H1 (cell line): ENCODE measurements around the gene GRID1. TPM values are rescaled to one million over a fixed set of nuclear protein-coding genes. Genes with fewer than 3 reads are reported as not detected.
A peak's percentile ranks its signal among the peaks of the same experiment; 100 is the strongest.

Experiments
- CTCF ChIA-PET: fragments of 300-600 bp; sonication (Branson Sonifier 250); formaldehyde crosslinking; loops from one replicate; lab custom pipeline; 2021; ENCODE audit not compliant: partially characterized antibody; lab: Charles Lee
- POLR2A ChIA-PET: fragments of 300-600 bp; sonication (Branson Sonifier 250); formaldehyde crosslinking; loops from one replicate; lab custom pipeline; 2021; ENCODE audit warnings: inconsistent platforms; ENCODE audit not compliant: partially characterized antibody; lab: Charles Lee
- DNase-seq, 2 experiments: peaks; one replicate each; pipeline versions ENCODE4 v3.0.0 to v3.0.0-alpha.2; 2010 to 2022; ENCODE audit warnings: low spot score in 2 of 2, low read depth in 1 of 2, mixed read lengths in 1 of 2
- FAIRE-seq: peaks from 2 replicates; lab custom pipeline; 2011; peaks lifted over from hg19 to GRCh38; lab: Jason Lieb, UNC
- H2AFZ ChIP-seq: 2 replicates; pipeline ENCODE4 v1.8.1; 2012; ENCODE audit warnings: low read length, inconsistent platforms
- H2AK5ac ChIP-seq: 2 replicates; pipeline ENCODE4 v1.6.1; 2013; ENCODE audit warnings: low read depth, low read length
- H2BK120ac ChIP-seq: replicated peaks from 2 replicates; pipeline ENCODE3; 2013; ENCODE audit warnings: low read depth, low read length, inconsistent platforms
- H2BK12ac ChIP-seq: 2 replicates; pipeline ENCODE4 v1.6.1; 2013; ENCODE audit warnings: low read depth, low read length
- H2BK15ac ChIP-seq: 2 replicates; pipeline ENCODE4 v1.6.1; 2013; ENCODE audit warnings: low read length
- H2BK20ac ChIP-seq: 2 replicates; pipeline ENCODE4 v1.6.1; 2013; ENCODE audit warnings: low read length
- H2BK5ac ChIP-seq: 2 replicates; pipeline ENCODE4 v1.6.1; 2013; ENCODE audit warnings: low read depth, low read length
- H3K14ac ChIP-seq: 2 replicates; pipeline ENCODE4 v1.6.1; 2013; ENCODE audit warnings: inconsistent platforms; ENCODE audit not compliant: insufficient read length
- H3K18ac ChIP-seq: 2 replicates; pipeline ENCODE4 v1.6.1; 2013; ENCODE audit warnings: low read length; ENCODE audit errors: extremely low read depth
- H3K23ac ChIP-seq: 2 replicates; pipeline ENCODE4 v1.6.1; 2013; ENCODE audit warnings: inconsistent platforms; ENCODE audit not compliant: insufficient read length
- H3K23me2 ChIP-seq: 2 replicates; pipeline ENCODE4 v1.6.1; 2013; ENCODE audit warnings: low read depth, low read length
- H3K27ac ChIP-seq: 2 replicates; pipeline ENCODE4 v1.6.1; 2011; ENCODE audit warnings: low read depth, low read length, inconsistent platforms
- H3K27me3 ChIP-seq, 4 experiments: replicated peaks in 1 of 4; 1 replicate in 1 of 4; 2 replicates in 3 of 4; pipeline versions ENCODE4 v1.6.1 to v1.8.1; 2011 to 2013; ENCODE audit warnings: low read length in 3 of 4, mild to moderate bottlenecking in 3 of 4, inconsistent platforms in 2 of 4, mixed read lengths in 2 of 4, moderate library complexity in 1 of 4; ENCODE audit not compliant: control insufficient read depth in 3 of 4, insufficient read depth in 3 of 4; ENCODE audit errors: extremely low read depth in 1 of 4
- H3K36me3 ChIP-seq, 4 experiments: 2 replicates each; pipeline versions ENCODE4 v1.6.1 to v1.8.1; 2011 to 2013; ENCODE audit warnings: mild to moderate bottlenecking in 4 of 4, low read length in 3 of 4, moderate library complexity in 2 of 4, control low read depth in 1 of 4, inconsistent platforms in 1 of 4; ENCODE audit not compliant: insufficient read depth in 4 of 4, control insufficient read depth in 2 of 4
- H3K4ac ChIP-seq: replicated peaks from 2 replicates; pipeline ENCODE3; 2013; ENCODE audit warnings: low read length, low read depth, mixed read lengths, inconsistent platforms; ENCODE audit not compliant: insufficient read length
- H3K4me1 ChIP-seq, 4 experiments: replicated peaks in 1 of 4; 1 replicate in 1 of 4; 2 replicates in 3 of 4; pipeline versions ENCODE4 v1.6.1 to v1.8.1; 2011 to 2013; ENCODE audit warnings: low read length in 3 of 4, inconsistent platforms in 2 of 4, mixed read lengths in 1 of 4; ENCODE audit not compliant: insufficient read depth in 4 of 4, control insufficient read depth in 3 of 4
- H3K4me2 ChIP-seq, 2 experiments: 2 replicates each; pipeline versions ENCODE4 v1.6.1 to v1.8.1; 2011 to 2013; ENCODE audit warnings: low read depth in 2 of 2, low read length in 2 of 2, control low read depth in 1 of 2, inconsistent platforms in 1 of 2, mild to moderate bottlenecking in 1 of 2; ENCODE audit not compliant: insufficient read depth in 1 of 2
- H3K4me3 ChIP-seq, 4 experiments: fragments of 200-600, 300-600 bp in 1 of 4; sonication (generic), shearing (Covaris generic), sonication (Bioruptor Twin) in 1 of 4; 2 replicates each; pipeline versions ENCODE4 v1.5.1 to v1.8.1; 2011 to 2016; ENCODE audit warnings: low read length in 4 of 4, low read depth in 3 of 4, control low read depth in 2 of 4, inconsistent platforms in 2 of 4, mild to moderate bottlenecking in 2 of 4, mixed read lengths in 1 of 4, moderate library complexity in 1 of 4; ENCODE audit not compliant: insufficient read depth in 2 of 4; ENCODE audit errors: extremely low read depth in 1 of 4
- H3K56ac ChIP-seq: replicated peaks from 2 replicates; pipeline ENCODE3; 2013; ENCODE audit warnings: low read depth, mild to moderate bottlenecking, mixed read lengths, low read length, inconsistent platforms; ENCODE audit not compliant: insufficient read length
- H3K79me1 ChIP-seq: 2 replicates; pipeline ENCODE4 v1.6.1; 2013; ENCODE audit warnings: low read depth, low read length, control low read depth
- H3K79me2 ChIP-seq, 2 experiments: 2 replicates each; pipeline versions ENCODE4 v1.6.1 to v1.8.1; 2012 to 2013; ENCODE audit warnings: low read length in 2 of 2, mild to moderate bottlenecking in 2 of 2, inconsistent platforms in 1 of 2; ENCODE audit not compliant: insufficient read depth in 2 of 2, control insufficient read depth in 1 of 2
- H3K9ac ChIP-seq, 4 experiments: replicated peaks in 1 of 4; 1 replicate in 1 of 4; 2 replicates in 3 of 4; pipeline versions ENCODE4 v1.6.1 to v1.8.1; 2011 to 2013; ENCODE audit warnings: low read depth in 3 of 4, low read length in 3 of 4, control low read depth in 2 of 4, mild to moderate bottlenecking in 2 of 4, moderate library complexity in 2 of 4, inconsistent platforms in 1 of 4; ENCODE audit errors: extremely low read depth in 1 of 4
- H3K9me3 ChIP-seq, 2 experiments: 2 replicates each; pipeline versions ENCODE4 v1.6.1 to v1.8.1; 2012 to 2013; ENCODE audit warnings: mild to moderate bottlenecking in 2 of 2, moderate library complexity in 2 of 2, control low read depth in 1 of 2, inconsistent platforms in 1 of 2, low read depth in 1 of 2, low read length in 1 of 2, mixed read lengths in 1 of 2; ENCODE audit not compliant: insufficient read depth in 2 of 2
- H4K20me1 ChIP-seq, 2 experiments: replicated peaks in 1 of 2; 2 replicates each; pipeline versions ENCODE3 to v1.8.1; 2011 to 2013; ENCODE audit warnings: inconsistent platforms in 2 of 2, low read length in 2 of 2, mild to moderate bottlenecking in 1 of 2; ENCODE audit not compliant: insufficient read depth in 2 of 2, control insufficient read depth in 1 of 2
- H4K5ac ChIP-seq: 2 replicates; pipeline ENCODE4 v1.6.1; 2013; ENCODE audit warnings: low read length, low read depth, mixed read lengths, inconsistent platforms; ENCODE audit not compliant: insufficient read length
- H4K8ac ChIP-seq: 2 replicates; pipeline ENCODE4 v1.8.0; 2013; ENCODE audit warnings: mild to moderate bottlenecking, moderate library complexity, low read length, inconsistent platforms; ENCODE audit not compliant: insufficient read depth; ENCODE audit errors: extremely low read depth
- H4K91ac ChIP-seq: replicated peaks from 2 replicates; pipeline ENCODE3; 2013; ENCODE audit warnings: low read length, mixed read lengths, inconsistent platforms; ENCODE audit not compliant: insufficient read length
- CTCF ChIP-seq, 3 experiments: IDR thresholded peaks; 1 replicate in 2 of 3; 2 replicates in 1 of 3; pipeline versions ENCODE4 v1.5.1 to v1.6.1; 2011; ENCODE audit warnings: low read length in 3 of 3, mild to moderate bottlenecking in 3 of 3, inconsistent platforms in 2 of 3, low read depth in 1 of 3, moderate library complexity in 1 of 3; ENCODE audit not compliant: insufficient read depth in 1 of 3; ENCODE audit errors: control extremely low read depth in 1 of 3
- EZH2 ChIP-seq: fragments of 200-600 bp; sonication (generic); IDR thresholded peaks from 2 replicates; pipeline ENCODE4 v1.7.1; 2012; ENCODE audit warnings: low read depth, mild to moderate bottlenecking, moderate library complexity, low read length, inconsistent platforms; ENCODE audit not compliant: severe bottlenecking
- FOSL1 ChIP-seq: IDR thresholded peaks from 2 replicates; pipeline ENCODE4 v1.6.1; 2011; ENCODE audit warnings: mild to moderate bottlenecking, low read depth, low read length, moderate library complexity; ENCODE audit not compliant: insufficient read depth
- HDAC6 ChIP-seq: IDR thresholded peaks from one replicate; pipeline ENCODE4 v1.7.1; 2012; ENCODE audit warnings: low read depth, mild to moderate bottlenecking, inconsistent platforms, low read length, moderate library complexity
- NANOG ChIP-seq: IDR thresholded peaks from 2 replicates; pipeline ENCODE4 v1.6.1; 2011; ENCODE audit warnings: low read length, low read depth, mild to moderate bottlenecking, inconsistent platforms; ENCODE audit not compliant: insufficient read depth, poor library complexity, severe bottlenecking
- SAP30 ChIP-seq: fragments of 300-600 bp; sonication (generic); IDR thresholded peaks from 2 replicates; pipeline ENCODE4 v1.7.1; 2012; ENCODE audit warnings: low read length, moderate library complexity, mild to moderate bottlenecking, inconsistent platforms; ENCODE audit not compliant: insufficient read depth, insufficient replicate concordance
- SIN3A ChIP-seq, 2 experiments: IDR thresholded peaks in 1 of 2; conservative IDR thresholded peaks in 1 of 2; 2 replicates each; pipeline ENCODE4 v1.6.1; 2011 to 2012; ENCODE audit warnings: low read length in 2 of 2, improper control_type of control experiment in 1 of 2, low read depth in 1 of 2, mild to moderate bottlenecking in 1 of 2
- SP4 ChIP-seq: IDR thresholded peaks from 2 replicates; pipeline ENCODE4 v1.6.1; 2012; ENCODE audit warnings: low read length, inconsistent platforms
- SRF ChIP-seq: IDR thresholded peaks from 2 replicates; pipeline ENCODE4 v1.6.1; 2011; ENCODE audit warnings: mild to moderate bottlenecking, low read depth, low read length, moderate library complexity
- TBP ChIP-seq: IDR thresholded peaks from 2 replicates; pipeline ENCODE4 v1.6.1; 2011; ENCODE audit warnings: low read depth, low read length, improper control_type of control experiment
- TCF12 ChIP-seq: IDR thresholded peaks from 2 replicates; pipeline ENCODE4 v1.6.1; 2011; ENCODE audit warnings: low read depth, mild to moderate bottlenecking, low read length
- WGBS, 2 experiments: shearing (Covaris generic) in 1 of 2; methylation state at CpG; one replicate each; pipeline versions ENCODE4 v1.1.6 to v1.1.7; 2013 to 2015; ENCODE audit warnings: low lambda C conversion rate in 2 of 2, mixed read lengths in 2 of 2, inconsistent platforms in 1 of 2, low coverage in 1 of 2, missing lambda C conversion rate in 1 of 2; ENCODE audit not compliant: insufficient replicate concordance in 2 of 2, insufficient coverage in 1 of 2, insufficient read length in 1 of 2; ENCODE audit errors: extremely low coverage in 1 of 2, missing lambda C conversion rate in 1 of 2; 5-methylcytosine and 5-hydroxymethylcytosine counted together
- polyA plus RNA-seq, 7 experiments: library from polyadenylated mRNA; depleted of rRNA in 3 of 7; stranded (reverse) in 5 of 7; unstranded in 2 of 7; fragments of >200 nt in 5 of 7; fragments of 200-250 nt in 2 of 7; gene quantifications; 1 replicate in 5 of 7; 2 replicates in 1 of 7; 4 replicates in 1 of 7; pipeline versions ENCODE4 v1.2.1 to v1.2.3, GENCODE V29; 2011 to 2013; ENCODE audit warnings: missing spikeins in 2 of 7, mixed read lengths in 2 of 7
- total RNA-seq: library from RNA; stranded (reverse); fragmentation: NEBNext Ultra II Directional; extraction: Animal tissue kit (Norgen Biotek cat#: 25700); gene quantifications from 2 replicates; pipeline ENCODE4 v1.2.1, GENCODE V29; 2021

The GRID1 gene
- total and polyA plus RNA-seq, 2 of the 8 experiments (the other 6 are each of a cell fraction or from before 2014, with no cell fraction given) = 0.22 to 0.30 TPM

- Histone ChIP-seq H4K8ac (no peak overlapping the region; the same call in 1 of the 2 replicates), H4K20me1 (peaks cover 0 to 3% of the 10 kb centered on the region in 2 experiments), H3K14ac (no peak overlapping the region), H3K23ac (no peak overlapping the region), H2BK15ac (no peak overlapping the region), H3K4me2 (no peak overlapping the region), H3K4ac (no peak overlapping the region), H3K27ac (no peak overlapping the region), H2BK120ac (no peak overlapping the region), H2BK20ac (no peak overlapping the region), H3K27me3 (no peaks in the 10 kb centered on the region), H3K4me3 (no peak overlapping the region), H3K79me2 (no peaks in the 10 kb centered on the region), H3K4me1 (no peaks in the 10 kb centered on the region), H2AFZ (no peak overlapping the region), H2AK5ac (no peak overlapping the region), H3K9me3 (no peaks in the 10 kb centered on the region), H3K56ac (no peak overlapping the region), H2BK12ac (peak overlapping the region; percentile 27; the same call in 1 of the 2 replicates), H2BK5ac (no peak overlapping the region), H3K79me1 (no peaks in the 10 kb centered on the region), H4K5ac (no peak overlapping the region), H3K9ac (no peak overlapping the region), H4K91ac (no peak overlapping the region), H3K36me3 (no peaks in the 10 kb centered on the region; a peak in 1 of 8 replicates), H3K23me2 (peaks cover 3% of the 10 kb centered on the region; the same call in 1 of the 2 replicates), H3K18ac (no peak overlapping the region)
- DNase-seq (no peak), FAIRE-seq (no peak)
- 86% methylated on average over 5 of the region's 5 CpGs; no CpG with 5 or more reads in 1 of the 2 experiments for WGBS, 2 experiments
- ChIA-PET POLR2A (no interaction called here), CTCF (interaction anchor here (0.7 to 1.1 kb wide), 2 partner anchors 301 to 1094 kb away, joined by 3 to 4 read pairs; no protein-coding TSS in a partner anchor)
- TF ChIP-seq TBP (no peak), SRF (no peak), SIN3A (conservative IDR thresholded peaks at IDR 0.05 in 1 of 2, IDR thresholded peaks at IDR 0.05 in 1 of 2; ENCODE audit: low read depth in 1 of 2, low read length in 2 of 2) (no peak), CTCF (IDR thresholded peaks at IDR 0.05; ENCODE audit: control extremely low read depth in 1 of 3, insufficient read depth in 1 of 3, low read depth in 1 of 3, low read length in 3 of 3) (no peak), SP4 (no peak), NANOG (no peak), HDAC6 (no peak), EZH2 (no peak), TCF12 (no peak), SAP30 (no peak), FOSL1 (no peak)
Observed at GRCh38 chr10:85787393-85787792, 579.2 kb downstream of the GRID1 start.
